WTC11 (cell line): ENCODE results near the gene CFHR4. TPM values are rescaled to one million over a fixed set of nuclear protein-coding genes. Genes with fewer than 3 reads are reported as not detected.
A peak's percentile ranks its signal among the peaks of the same experiment; 100 is the strongest.
"Not testable (repeated sequence)": the region's sequence is repeated elsewhere in the genome, so short reads cannot be mapped to it uniquely, and the experiment has no call there.

Experiments
- ATAC-seq: fragments of 200-7000 bp; cut with Tn5 transposase; 2 replicates; pipeline ENCODE4 v1.10.0; 2021; ENCODE audit warnings: mild to moderate bottlenecking, moderate library complexity
- CTCF ChIA-PET: fragments of 300-600 bp; sonication (Branson Sonifier 250); formaldehyde crosslinking; loops from one replicate; lab custom pipeline; 2021; ENCODE audit warnings: antibody characterized with exemption; lab: Charles Lee
- POLR2A ChIA-PET: fragments of 350-600 bp; sonication (Branson Sonifier 250); formaldehyde crosslinking; loops from one replicate; lab custom pipeline; 2021; ENCODE audit warnings: antibody characterized with exemption; lab: Charles Lee
- DNase-seq: peaks from one replicate; pipeline ENCODE4 v3.0.0; 2021; ENCODE audit warnings: low spot score
- H3K27ac Mint-ChIP-seq: 2 replicates; pipeline ENCODE4 v1.8.0; 2021; ENCODE audit warnings: mixed read lengths
- H3K27me3 Mint-ChIP-seq: 2 replicates; pipeline ENCODE4 v1.8.0; 2021; ENCODE audit warnings: low read depth, mild to moderate bottlenecking, moderate library complexity, mixed read lengths
- H3K36me3 Mint-ChIP-seq: 2 replicates; pipeline ENCODE4 v1.8.0; 2021; ENCODE audit warnings: mixed read lengths
- H3K4me1 Mint-ChIP-seq: 2 replicates; pipeline ENCODE4 v1.8.0; 2022; ENCODE audit warnings: mixed read lengths
- H3K4me3 Mint-ChIP-seq: 2 replicates; pipeline ENCODE4 v1.8.0; 2021; ENCODE audit warnings: mild to moderate bottlenecking, moderate library complexity, mixed read lengths
- H3K9me3 Mint-ChIP-seq: 2 replicates; pipeline ENCODE4 v1.8.0; 2021; ENCODE audit warnings: mixed read lengths
- AR ChIP-seq: fragments of 250-450 bp; sonication (Bioruptor Pico); IDR thresholded peaks from 2 replicates; pipeline ENCODE4 v1.9.0; 2021; ENCODE audit warnings: mild to moderate bottlenecking
- ATF3 ChIP-seq: sonication (generic); formaldehyde crosslinking; conservative IDR thresholded peaks from 2 replicates; pipeline ENCODE4 v1.8.1; 2022; ENCODE audit warnings: mild to moderate bottlenecking, missing genetic modification reagents
- ATF6 ChIP-seq: sonication (generic); formaldehyde crosslinking; IDR thresholded peaks from 2 replicates; pipeline ENCODE4 v1.8.1; 2023; ENCODE audit warnings: mild to moderate bottlenecking, missing genetic modification reagents
- CTCF ChIP-seq: fragments of 200-600 bp; IDR thresholded peaks from 2 replicates; pipeline ENCODE4 v1.8.0; 2022; ENCODE audit warnings: antibody characterized with exemption
- GTF2I ChIP-seq: fragments of 250-450 bp; sonication (Bioruptor Pico); conservative IDR thresholded peaks from 2 replicates; pipeline ENCODE4 v1.4.0; 2021; ENCODE audit warnings: mild to moderate bottlenecking
- IRF1 ChIP-seq: sonication (generic); formaldehyde crosslinking; IDR thresholded peaks from 2 replicates; pipeline ENCODE4 v1.8.0; 2023; ENCODE audit warnings: missing genetic modification reagents
- IRF2 ChIP-seq: sonication (generic); formaldehyde crosslinking; IDR thresholded peaks from 2 replicates; pipeline ENCODE4 v1.8.0; 2022; ENCODE audit warnings: low read depth, missing genetic modification reagents, borderline replicate concordance
- KAT7 ChIP-seq: sonication (generic); formaldehyde crosslinking; IDR thresholded peaks from 2 replicates; pipeline ENCODE4 v1.8.1; 2023; ENCODE audit warnings: missing genetic modification reagents, mild to moderate bottlenecking, borderline replicate concordance
- MAX ChIP-seq: sonication (generic); formaldehyde crosslinking; IDR thresholded peaks from 2 replicates; pipeline ENCODE4 v1.8.0; 2022; ENCODE audit warnings: mild to moderate bottlenecking, missing genetic modification reagents
- PRDM15 ChIP-seq: sonication (generic); formaldehyde crosslinking; IDR thresholded peaks from 2 replicates; pipeline ENCODE4 v1.8.0; 2022; ENCODE audit warnings: missing genetic modification reagents
- PREB ChIP-seq: sonication (generic); formaldehyde crosslinking; IDR thresholded peaks from 2 replicates; pipeline ENCODE4 v1.8.1; 2022; ENCODE audit warnings: mild to moderate bottlenecking, missing genetic modification reagents, moderate library complexity, borderline replicate concordance
- TEAD4 ChIP-seq: sonication (generic); formaldehyde crosslinking; IDR thresholded peaks from 2 replicates; pipeline ENCODE4 v1.8.0; 2022; ENCODE audit warnings: mild to moderate bottlenecking, missing genetic modification reagents
- USF2 ChIP-seq: sonication (generic); formaldehyde crosslinking; IDR thresholded peaks from 2 replicates; pipeline ENCODE4 v1.8.1; 2023; ENCODE audit warnings: mild to moderate bottlenecking, missing genetic modification reagents, moderate library complexity
- ZNF416 ChIP-seq: fragments of 250-450 bp; sonication (Bioruptor Pico); IDR thresholded peaks from 2 replicates; pipeline ENCODE4 v1.9.0; 2021; ENCODE audit warnings: mild to moderate bottlenecking, inconsistent platforms
- total RNA-seq: library from RNA; stranded (reverse); gene quantifications from 3 replicates; pipeline ENCODE4 v1.2.3, GENCODE V29; 2021

Gene CFHR4
- total RNA-seq, 1 experiment from 2014 or later: 0.42 TPM

- no peak for TF ChIP-seq IRF2 (CRISPR knock-in tag)
- peak; percentile 73 for TF ChIP-seq PRDM15 (CRISPR knock-in tag)
- TF ChIP-seq USF2: no peak
- TF ChIP-seq AR (CRISPR knock-in tag): no peak
- TF ChIP-seq GTF2I (CRISPR knock-in tag): no peak
- TF ChIP-seq KAT7: no peak
- TF ChIP-seq IRF1 (CRISPR knock-in tag): no peak
These were observed 9.9 kb upstream of the CFHR4 start (continued) for GRCh38 chr1:196877964-196878363.

- CTCF ChIA-PET, H3K4me1 Mint-ChIP-seq, POLR2A ChIA-PET, H3K4me3 Mint-ChIP-seq, H3K27me3 Mint-ChIP-seq, H3K27ac Mint-ChIP-seq, ATAC-seq: not testable (repeated sequence)
- DNase-seq: peak; percentile 25
- H3K9me3 Mint-ChIP-seq: peaks cover 37% of the 10 kb centered on the region
- H3K36me3 Mint-ChIP-seq: peaks cover 14% of the 10 kb centered on the region
These were observed 1.3 kb upstream of the CFHR4 start for GRCh38 chr1:196886560-196886959.

- CTCF ChIA-PET: no interaction called here
- Mint-ChIP-seq H3K4me3 (no peak overlapping the region), H3K4me1 (no peaks in the 10 kb centered on the region), H3K9me3 (peaks cover 16% of the 10 kb centered on the region), H3K36me3 (peaks cover 14% of the 10 kb centered on the region), H3K27me3 (no peaks in the 10 kb centered on the region), H3K27ac (no peak overlapping the region)
- ATAC-seq (no peak), DNase-seq (no peak)
- no peak for TF ChIP-seq TEAD4 (CRISPR knock-in tag)
- no peak for TF ChIP-seq CTCF
- no peak for TF ChIP-seq ATF3 (CRISPR knock-in tag)
- no peak for TF ChIP-seq MAX (CRISPR knock-in tag)
- TF ChIP-seq ATF6: no peak
- no peak for TF ChIP-seq USF2
- TF ChIP-seq GTF2I (CRISPR knock-in tag): no peak
- no peak for TF ChIP-seq ZNF416
- no peak for TF ChIP-seq PREB (CRISPR knock-in tag)
- POLR2A ChIA-PET: no interaction called here
These were observed 2.8 kb downstream of the CFHR4 start for GRCh38 chr1:196890668-196891067.
